HUES48 (cell line): ENCODE data around the gene YY1.
"Not testable (repeated sequence)": the region's sequence is repeated elsewhere in the genome, so short reads cannot be mapped to it uniquely, and the experiment has no call there.

Experiments
- H3K27ac ChIP-seq: one replicate; pipeline ENCODE4 v1.7.0; 2013; ENCODE audit warnings: low read depth, low read length, inconsistent platforms
- H3K27me3 ChIP-seq: 2 replicates; pipeline ENCODE4 v1.6.1; 2013; ENCODE audit warnings: mild to moderate bottlenecking, low read length; ENCODE audit not compliant: control insufficient read depth, insufficient read depth
- H3K36me3 ChIP-seq: 2 replicates; pipeline ENCODE4 v1.6.1; 2013; ENCODE audit warnings: low read length; ENCODE audit not compliant: control insufficient read depth, insufficient read depth
- H3K4me1 ChIP-seq: 2 replicates; pipeline ENCODE4 v1.6.1; 2013; ENCODE audit warnings: mild to moderate bottlenecking, low read length; ENCODE audit not compliant: control insufficient read depth, insufficient read depth
- H3K4me3 ChIP-seq: 2 replicates; pipeline ENCODE4 v1.5.1; 2013; ENCODE audit warnings: mild to moderate bottlenecking, low read depth, low read length
- H3K9ac ChIP-seq: 2 replicates; pipeline ENCODE4 v1.6.1; 2013; ENCODE audit warnings: mild to moderate bottlenecking, low read depth, low read length, moderate library complexity
- H3K9me3 ChIP-seq: 2 replicates; pipeline ENCODE4 v1.6.1; 2013; ENCODE audit warnings: low read length; ENCODE audit not compliant: control insufficient read depth, insufficient read depth

Gene YY1

GRCh38 chr14:100299238-100299560 is 60.3 kb downstream of the YY1 start:
- Histone ChIP-seq H3K27ac (no peak overlapping the region), H3K4me3 (no peak overlapping the region), H3K36me3 (peaks cover 37% of the 10 kb centered on the region), H3K27me3 (no peaks in the 10 kb centered on the region), H3K4me1 (peaks cover 5% of the 10 kb centered on the region), H3K9me3 (no peaks in the 10 kb centered on the region), H3K9ac (no peak overlapping the region)

GRCh38 chr14:100302616-100303015 is 63.7 kb downstream of the YY1 start:
- peaks cover 13% of the 10 kb centered on the region for H3K4me1 ChIP-seq
- H3K27ac ChIP-seq = no peak overlapping the region
- no peak overlapping the region for H3K4me3 ChIP-seq
- peaks cover 24% of the 10 kb centered on the region for H3K36me3 ChIP-seq
- no peaks in the 10 kb centered on the region for H3K27me3 ChIP-seq
- no peak overlapping the region for H3K9ac ChIP-seq
- no peaks in the 10 kb centered on the region for H3K9me3 ChIP-seq

GRCh38 chr14:100303179-100303578 is 64.2 kb downstream of the YY1 start:
- Histone ChIP-seq H3K27ac (no peak overlapping the region), H3K4me1 (peaks cover 19% of the 10 kb centered on the region), H3K27me3 (no peaks in the 10 kb centered on the region), H3K4me3 (no peak overlapping the region), H3K9me3 (no peaks in the 10 kb centered on the region), H3K36me3 (peaks cover 20% of the 10 kb centered on the region), H3K9ac (no peak overlapping the region)

GRCh38 chr14:100303925-100304324 is 65.0 kb downstream of the YY1 start:
- peaks cover 20% of the 10 kb centered on the region for H3K4me1 ChIP-seq
- H3K27ac ChIP-seq = no peak overlapping the region
- H3K36me3 ChIP-seq = peaks cover 12% of the 10 kb centered on the region
- no peak overlapping the region for H3K9ac ChIP-seq
- H3K4me3 ChIP-seq = peak overlapping the region; percentile 77; the same call in 1 of the 2 replicates
- no peaks in the 10 kb centered on the region for H3K9me3 ChIP-seq
- no peaks in the 10 kb centered on the region for H3K27me3 ChIP-seq

GRCh38 chr14:100304825-100305323 is 65.9 kb downstream of the YY1 start:
- H3K36me3 ChIP-seq = peaks cover 6% of the 10 kb centered on the region; the same call in 1 of the 2 replicates
- no peaks in the 10 kb centered on the region for H3K27me3 ChIP-seq
- peak overlapping the region; percentile 77 for H3K4me3 ChIP-seq
- H3K9ac ChIP-seq = no peak overlapping the region; the same call in 1 of the 2 replicates
- H3K27ac ChIP-seq = peak overlapping the region; percentile 83
- H3K9me3 ChIP-seq = no peaks in the 10 kb centered on the region
- peaks cover 22% of the 10 kb centered on the region for H3K4me1 ChIP-seq

GRCh38 chr14:100305324-100306100 is 66.6 kb downstream of the YY1 start:
- Histone ChIP-seq H3K9ac (peak overlapping the region; percentile 67; the same call in 1 of the 2 replicates), H3K36me3 (peaks cover 6% of the 10 kb centered on the region; the same call in 1 of the 2 replicates), H3K9me3 (no peaks in the 10 kb centered on the region), H3K27me3 (no peaks in the 10 kb centered on the region), H3K4me3 (peak overlapping the region; percentile 77), H3K4me1 (peaks cover 22% of the 10 kb centered on the region), H3K27ac (peak overlapping the region; percentile 83)

GRCh38 chr14:100306101-100306997 is 67.4 kb downstream of the YY1 start, which contains the start of gene SLC25A29:
Gene SLC25A29 (minus strand): TSS chr14:100306444. CDS start chr14:100306232, 212 bp downstream.
- H3K27me3 ChIP-seq = no peaks in the 10 kb centered on the region
- H3K9ac ChIP-seq = peak within 1 kb of the TSS; percentile 85
- peaks cover 6% of the 10 kb centered on the region; the same call in 1 of the 2 replicates for H3K36me3 ChIP-seq
- no peaks in the 10 kb centered on the region for H3K9me3 ChIP-seq
- peak within 1 kb of the TSS; percentile 83 for H3K27ac ChIP-seq
- peak within 1 kb of the TSS; percentile 77 for H3K4me3 ChIP-seq
- H3K4me1 ChIP-seq = peaks cover 27% of the 10 kb centered on the region

- H3K9me3 ChIP-seq = no peaks in the 10 kb centered on the region
- peak overlapping the region; percentile 71 for H3K27ac ChIP-seq
- H3K27me3 ChIP-seq = no peaks in the 10 kb centered on the region
- H3K4me3 ChIP-seq = peak overlapping the region; percentile 77
- peaks cover 6% of the 10 kb centered on the region; the same call in 1 of the 2 replicates for H3K36me3 ChIP-seq
- H3K9ac ChIP-seq = peak overlapping the region; percentile 85
- peaks cover 33% of the 10 kb centered on the region for H3K4me1 ChIP-seq
Observed at GRCh38 chr14:100306998-100307765, 68.2 kb downstream of the YY1 start.

- Histone ChIP-seq H3K27ac (no peak overlapping the region), H3K27me3 (no peaks in the 10 kb centered on the region), H3K36me3 (peaks cover 6% of the 10 kb centered on the region; the same call in 1 of the 2 replicates), H3K9me3 (no peaks in the 10 kb centered on the region), H3K9ac (no peak overlapping the region), H3K4me3 (peak overlapping the region; percentile 77), H3K4me1 (peaks cover 34% of the 10 kb centered on the region)
Observed at GRCh38 chr14:100307766-100308426, 69.0 kb downstream of the YY1 start.

GRCh38 chr14:100308427-100308792 is 69.5 kb downstream of the YY1 start:
- not testable (repeated sequence) for H3K27me3 ChIP-seq, H3K4me3 ChIP-seq, H3K9ac ChIP-seq, H3K27ac ChIP-seq, H3K36me3 ChIP-seq, H3K9me3 ChIP-seq
- peaks cover 34% of the 10 kb centered on the region for H3K4me1 ChIP-seq
